GM19238 (cell line): ENCODE results near the gene DOCK3.

Source experiments
- DNase-seq: peaks from one replicate; pipeline ENCODE4 v3.0.0; 2011; ENCODE audit warnings: low spot score; ENCODE audit not compliant: insufficient read length

DOCK3 gene, protein sequence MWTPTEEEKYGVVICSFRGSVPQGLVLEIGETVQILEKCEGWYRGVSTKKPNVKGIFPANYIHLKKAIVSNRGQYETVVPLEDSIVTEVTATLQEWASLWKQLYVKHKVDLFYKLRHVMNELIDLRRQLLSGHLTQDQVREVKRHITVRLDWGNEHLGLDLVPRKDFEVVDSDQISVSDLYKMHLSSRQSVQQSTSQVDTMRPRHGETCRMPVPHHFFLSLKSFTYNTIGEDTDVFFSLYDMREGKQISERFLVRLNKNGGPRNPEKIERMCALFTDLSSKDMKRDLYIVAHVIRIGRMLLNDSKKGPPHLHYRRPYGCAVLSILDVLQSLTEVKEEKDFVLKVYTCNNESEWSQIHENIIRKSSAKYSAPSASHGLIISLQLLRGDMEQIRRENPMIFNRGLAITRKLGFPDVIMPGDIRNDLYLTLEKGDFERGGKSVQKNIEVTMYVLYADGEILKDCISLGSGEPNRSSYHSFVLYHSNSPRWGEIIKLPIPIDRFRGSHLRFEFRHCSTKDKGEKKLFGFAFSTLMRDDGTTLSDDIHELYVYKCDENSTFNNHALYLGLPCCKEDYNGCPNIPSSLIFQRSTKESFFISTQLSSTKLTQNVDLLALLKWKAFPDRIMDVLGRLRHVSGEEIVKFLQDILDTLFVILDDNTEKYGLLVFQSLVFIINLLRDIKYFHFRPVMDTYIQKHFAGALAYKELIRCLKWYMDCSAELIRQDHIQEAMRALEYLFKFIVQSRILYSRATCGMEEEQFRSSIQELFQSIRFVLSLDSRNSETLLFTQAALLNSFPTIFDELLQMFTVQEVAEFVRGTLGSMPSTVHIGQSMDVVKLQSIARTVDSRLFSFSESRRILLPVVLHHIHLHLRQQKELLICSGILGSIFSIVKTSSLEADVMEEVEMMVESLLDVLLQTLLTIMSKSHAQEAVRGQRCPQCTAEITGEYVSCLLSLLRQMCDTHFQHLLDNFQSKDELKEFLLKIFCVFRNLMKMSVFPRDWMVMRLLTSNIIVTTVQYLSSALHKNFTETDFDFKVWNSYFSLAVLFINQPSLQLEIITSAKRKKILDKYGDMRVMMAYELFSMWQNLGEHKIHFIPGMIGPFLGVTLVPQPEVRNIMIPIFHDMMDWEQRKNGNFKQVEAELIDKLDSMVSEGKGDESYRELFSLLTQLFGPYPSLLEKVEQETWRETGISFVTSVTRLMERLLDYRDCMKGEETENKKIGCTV (N-terminal part only)

GRCh38 chr3:50674349-50675178 lies at the start of gene DOCK3:
Gene DOCK3 (plus strand): TSS chr3:50674927. CDS start chr3:50675264, 337 bp downstream.
- peak; percentile 56 for DNase-seq

GRCh38 chr3:50625231-50626182 lies 49.2 kb upstream of the DOCK3 start:
- DNase-seq = no peak

- DNase-seq = no peak
Measured at GRCh38 chr3:50626401-50626800, 48.3 kb upstream of the DOCK3 start.

GRCh38 chr3:50627407-50628051 lies 47.2 kb upstream of the DOCK3 start:
- no peak for DNase-seq

DNA sequence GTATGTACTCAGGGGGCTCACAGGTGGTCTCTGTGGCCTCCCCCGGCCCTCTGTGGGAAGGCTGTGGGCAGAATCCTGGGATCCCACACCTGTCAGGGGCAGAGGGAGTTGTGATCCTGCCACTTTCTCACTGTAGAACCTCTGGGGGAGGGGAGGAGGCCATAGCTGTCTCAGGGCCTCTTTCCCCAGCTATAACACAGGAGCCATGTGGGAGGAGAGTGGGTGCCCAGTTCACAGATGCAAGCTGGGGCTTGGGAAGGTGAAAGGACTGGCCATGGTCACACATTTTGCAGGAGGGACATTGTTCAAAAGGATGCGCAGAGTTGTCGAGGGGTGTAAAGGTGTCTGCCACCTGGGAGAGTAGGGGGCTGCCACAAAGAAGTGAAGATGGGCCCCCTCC lies 46.1 kb upstream of the DOCK3 start:
- no peak for DNase-seq

- no peak for DNase-seq
Measured at GRCh38 chr3:50630394-50630793, 44.3 kb upstream of the DOCK3 start.

GRCh38 chr3:50630877-50631276 lies 43.9 kb upstream of the DOCK3 start:
- DNase-seq = no peak

GRCh38 chr3:50632450-50632849 lies 42.3 kb upstream of the DOCK3 start:
- DNase-seq = no peak

- DNase-seq = no peak
Measured at GRCh38 chr3:50633230-50633790, 41.4 kb upstream of the DOCK3 start.

DNA sequence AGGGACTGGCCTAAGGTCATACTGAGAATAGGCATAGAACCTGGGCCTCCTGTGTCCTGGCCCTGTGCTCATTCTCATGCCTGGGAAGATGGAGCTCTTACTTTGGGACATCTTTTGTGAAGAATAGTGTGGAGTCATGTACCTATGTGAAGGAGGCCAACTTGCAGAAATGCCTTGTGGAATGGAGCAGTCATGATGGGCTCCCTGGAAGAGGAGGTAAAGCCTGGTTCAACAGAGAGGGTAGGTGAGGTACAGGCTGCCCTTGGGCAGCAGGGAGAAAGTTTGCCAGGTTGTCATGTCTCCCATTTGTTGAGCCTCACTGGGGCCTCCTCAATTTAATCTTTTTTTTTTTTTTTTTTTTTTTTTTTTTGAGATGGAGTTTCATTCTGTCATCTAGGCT lies 39.7 kb upstream of the DOCK3 start:
- no peak for DNase-seq

DNA sequence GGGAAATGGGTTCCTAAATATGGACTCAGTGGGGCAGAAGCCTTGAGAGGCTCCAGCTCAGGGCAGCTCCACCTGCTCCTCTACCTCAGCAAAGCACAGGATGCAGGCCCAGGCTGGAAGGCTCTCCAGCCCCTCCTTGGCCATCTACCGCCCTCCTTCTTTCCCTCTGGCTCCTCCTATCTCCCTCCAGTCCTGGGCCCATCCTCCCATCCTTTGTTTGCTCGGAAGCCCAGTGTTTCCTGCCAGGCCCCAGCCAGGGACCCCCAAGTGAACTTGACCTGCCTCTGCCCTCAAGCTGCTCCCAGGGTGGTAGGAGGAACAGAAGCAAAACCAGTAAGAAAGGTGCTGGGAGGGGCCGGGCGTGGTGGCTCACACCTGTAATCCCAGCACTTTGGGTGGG lies 37.7 kb upstream of the DOCK3 start:
- DNase-seq = no peak

DNA sequence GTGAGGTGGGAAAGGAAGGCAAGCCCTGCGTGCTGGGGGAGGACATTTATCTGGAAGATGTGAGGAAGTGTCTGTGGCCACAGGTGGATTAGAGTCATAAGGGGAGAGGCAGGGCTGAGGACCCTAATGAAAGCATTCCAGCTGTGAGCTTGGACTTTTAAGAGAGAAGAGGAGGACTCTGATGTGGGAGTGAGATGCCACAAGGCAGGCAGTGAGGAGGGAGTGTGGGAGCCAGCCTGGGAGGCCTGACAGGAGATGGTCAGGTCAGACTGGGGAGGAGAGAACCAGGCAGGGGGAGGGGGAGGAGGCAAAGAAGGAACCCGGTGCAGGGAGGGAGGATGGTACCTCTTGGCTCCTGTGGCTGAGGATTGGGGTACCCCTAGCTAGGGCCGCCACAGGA lies 36.8 kb upstream of the DOCK3 start:
- DNase-seq = no peak

DNA sequence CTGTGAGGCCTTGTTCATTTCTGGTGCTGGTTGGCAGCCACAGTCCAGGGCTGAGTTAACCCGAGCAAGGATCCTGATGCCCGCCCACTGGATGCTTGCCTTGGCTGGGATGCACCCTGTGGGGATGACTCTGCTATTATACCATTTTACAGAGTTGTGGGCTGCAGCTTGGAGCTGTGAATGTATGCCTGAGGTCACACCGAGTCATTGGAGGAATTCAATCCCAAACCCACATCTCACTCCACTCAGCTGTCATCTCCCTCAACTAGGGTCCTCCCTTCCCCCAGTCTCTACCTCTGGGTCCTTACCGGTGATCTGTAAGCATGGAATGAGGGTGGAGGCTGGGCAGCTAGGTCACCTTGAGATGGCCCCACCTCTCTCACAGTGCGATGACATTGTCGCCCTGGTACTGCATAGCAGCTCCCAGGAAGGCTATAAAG lies 35.7 kb upstream of the DOCK3 start:
- no peak for DNase-seq

- no peak for DNase-seq
Measured at GRCh38 chr3:50642382-50642781, 32.3 kb upstream of the DOCK3 start.

DNA sequence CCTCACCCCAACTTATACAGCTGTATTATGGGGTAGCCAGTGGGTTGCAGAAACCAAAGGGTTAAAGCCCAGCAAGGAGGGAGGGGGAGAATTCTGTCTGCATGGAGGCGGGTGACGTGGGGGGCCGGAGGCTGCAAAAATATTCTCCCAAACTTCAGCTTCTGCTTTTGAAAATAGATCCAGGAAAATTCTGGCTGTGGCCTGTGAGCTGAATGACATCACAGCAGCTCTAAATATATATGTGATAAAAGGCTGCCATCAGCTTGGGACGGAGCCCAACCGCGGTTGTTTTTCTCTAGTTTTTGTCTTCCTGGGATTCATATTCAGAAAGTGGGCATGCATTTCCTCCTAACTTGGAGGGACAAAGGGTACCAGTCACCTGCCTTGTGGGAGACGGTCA lies 30.2 kb upstream of the DOCK3 start:
- no peak for DNase-seq

DNA sequence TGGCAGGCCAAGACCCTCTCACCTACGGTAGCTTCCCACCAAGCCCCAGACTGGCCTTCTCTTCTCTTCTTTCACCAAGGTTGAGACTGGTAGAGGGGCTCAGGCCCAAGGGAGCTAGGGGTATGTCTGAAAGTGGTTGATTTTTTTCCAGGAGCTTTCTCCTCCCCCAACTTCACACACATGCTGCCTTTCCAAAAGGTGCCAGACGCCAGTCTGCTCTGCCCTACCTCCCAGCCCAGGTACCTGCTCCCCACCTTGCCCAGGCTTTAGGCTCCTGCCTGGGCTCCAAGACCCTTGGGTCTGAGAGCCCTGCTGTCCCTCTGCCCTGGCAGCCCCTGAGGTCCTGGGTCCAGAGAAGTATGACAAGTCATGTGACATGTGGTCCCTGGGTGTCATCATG lies 29.3 kb upstream of the DOCK3 start:
- no peak for DNase-seq

DNA sequence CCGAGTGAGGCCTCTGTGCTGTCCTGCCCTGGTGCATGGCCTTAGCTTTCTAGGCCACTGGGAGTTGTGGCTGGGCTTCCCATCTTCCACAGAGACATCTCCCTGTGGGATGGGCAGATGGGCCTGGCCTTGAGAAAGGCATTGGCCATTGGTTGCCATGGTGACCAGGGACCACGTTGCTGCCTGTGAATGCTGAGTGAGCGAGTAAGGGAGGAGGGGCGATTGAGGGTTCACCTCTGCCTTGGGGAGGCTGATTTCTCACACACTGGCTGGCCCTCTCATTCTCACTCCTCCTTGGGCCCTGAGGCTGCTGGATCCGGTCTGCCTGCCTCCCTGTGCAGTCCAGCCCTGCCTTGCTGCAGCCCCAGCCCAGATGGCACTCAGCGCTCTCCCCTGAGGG lies 26.4 kb upstream of the DOCK3 start:
- no peak for DNase-seq

GRCh38 chr3:50648944-50649343 lies 25.8 kb upstream of the DOCK3 start:
- DNase-seq = no peak

DNA sequence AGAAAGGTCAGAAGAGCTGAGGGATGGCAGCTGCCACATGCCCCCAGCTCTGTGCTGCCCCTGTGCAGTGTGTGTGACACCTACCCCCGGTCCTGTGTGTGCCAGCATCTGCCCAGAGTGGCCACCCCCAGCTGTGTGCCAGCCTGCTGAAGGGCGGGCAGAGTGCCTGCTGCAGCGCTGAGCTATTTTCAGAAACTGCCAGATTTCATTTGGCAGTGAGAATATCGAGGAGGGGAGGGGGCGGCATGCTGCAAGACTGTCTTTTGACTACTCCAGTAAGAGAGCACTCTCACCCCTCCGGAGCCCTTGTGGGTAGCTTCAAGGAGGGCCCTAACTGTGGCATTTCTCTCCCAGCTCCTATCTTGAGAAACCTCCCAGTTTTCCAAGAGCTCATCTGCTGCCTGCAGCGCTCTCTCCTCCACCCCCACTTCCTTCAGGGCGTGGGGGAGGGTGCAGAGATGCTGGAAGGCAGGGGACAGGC lies 25.2 kb upstream of the DOCK3 start:
- no peak for DNase-seq
